ENCODE data around the gene MCEE.
"Not testable (repeated sequence)": the region's sequence is repeated elsewhere in the genome, so short reads cannot be mapped to it uniquely, and the experiment has no call there.

The MCEE gene

DNA sequence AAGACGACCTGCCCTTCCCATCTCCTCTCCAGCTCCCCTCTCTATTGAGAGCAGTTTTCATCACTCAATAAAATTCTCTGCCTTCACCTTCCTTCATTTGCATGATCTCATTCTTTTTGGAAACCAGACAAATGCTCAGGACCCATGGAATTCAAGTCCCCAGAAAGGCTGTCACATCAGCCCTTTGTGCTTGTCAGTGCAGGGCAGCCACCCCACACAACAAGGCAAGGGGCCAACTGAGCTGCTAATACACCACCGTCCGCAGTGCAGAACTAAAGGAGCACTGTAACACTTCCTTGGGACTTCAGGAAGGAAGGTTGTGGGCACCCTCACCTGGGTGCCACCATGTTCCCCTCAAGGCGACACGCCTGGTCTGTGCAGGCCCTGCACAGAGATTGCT, 26.2 kb downstream of the MCEE start:
- DNase-seq (ENCODE audit: low read depth, low spot score): no peak
- TF ChIP-seq, protein P1, sequence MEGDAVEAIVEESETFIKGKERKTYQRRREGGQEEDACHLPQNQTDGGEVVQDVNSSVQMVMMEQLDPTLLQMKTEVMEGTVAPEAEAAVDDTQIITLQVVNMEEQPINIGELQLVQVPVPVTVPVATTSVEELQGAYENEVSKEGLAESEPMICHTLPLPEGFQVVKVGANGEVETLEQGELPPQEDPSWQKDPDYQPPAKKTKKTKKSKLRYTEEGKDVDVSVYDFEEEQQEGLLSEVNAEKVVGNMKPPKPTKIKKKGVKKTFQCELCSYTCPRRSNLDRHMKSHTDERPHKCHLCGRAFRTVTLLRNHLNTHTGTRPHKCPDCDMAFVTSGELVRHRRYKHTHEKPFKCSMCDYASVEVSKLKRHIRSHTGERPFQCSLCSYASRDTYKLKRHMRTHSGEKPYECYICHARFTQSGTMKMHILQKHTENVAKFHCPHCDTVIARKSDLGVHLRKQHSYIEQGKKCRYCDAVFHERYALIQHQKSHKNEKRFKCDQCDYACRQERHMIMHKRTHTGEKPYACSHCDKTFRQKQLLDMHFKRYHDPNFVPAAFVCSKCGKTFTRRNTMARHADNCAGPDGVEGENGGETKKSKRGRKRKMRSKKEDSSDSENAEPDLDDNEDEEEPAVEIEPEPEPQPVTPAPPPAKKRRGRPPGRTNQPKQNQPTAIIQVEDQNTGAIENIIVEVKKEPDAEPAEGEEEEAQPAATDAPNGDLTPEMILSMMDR (IDR thresholded peaks at IDR 0.05; ENCODE audit: insufficient read depth, low read length, missing control alignments): no peak
- ChIA-PET POLR2A (no interaction called here), CTCF (interaction anchor here (1.1 to 4.4 kb wide), 4 partner anchors 11 to 88 kb away, joined by 3 to 30 read pairs (median 4); no protein-coding TSS in a partner anchor)
- H3K4me3 ChIP-seq (ENCODE audit: low read depth, low read length): no peak overlapping the region

DNA sequence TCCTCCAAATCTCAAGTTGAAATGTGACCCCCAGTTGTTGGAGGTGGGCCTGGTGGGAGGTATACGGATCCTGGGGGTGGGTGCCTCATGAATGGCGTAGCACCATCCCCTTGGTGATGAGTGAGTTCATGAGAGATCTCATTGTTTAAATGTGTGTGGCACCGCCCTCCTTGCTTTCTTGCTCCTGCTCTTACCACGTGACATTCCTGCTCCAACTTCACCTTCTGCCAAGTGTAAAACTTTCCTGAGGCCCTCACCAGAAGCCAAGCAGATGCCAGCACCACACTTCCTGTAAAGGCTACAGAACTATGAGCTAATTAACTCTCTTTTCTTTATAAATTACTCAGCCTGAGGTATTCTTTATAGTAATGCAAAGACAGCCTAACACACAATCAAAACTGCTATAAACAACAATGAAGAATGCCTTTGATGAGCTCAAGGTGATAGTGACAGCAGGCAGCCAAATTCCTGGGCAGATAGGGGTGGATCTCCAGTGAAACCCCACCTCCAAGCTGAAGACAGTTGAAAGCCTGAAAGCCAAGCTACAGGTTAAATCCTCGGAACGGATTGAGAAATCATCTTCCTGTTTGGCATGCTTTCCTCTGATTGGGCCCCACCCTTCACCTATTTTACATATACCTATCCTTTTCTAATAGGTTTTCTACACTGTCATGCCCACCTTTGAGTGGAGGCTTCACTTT, 26.9 kb downstream of the MCEE start:
- CTCF ChIA-PET: interaction anchor here (0.9 to 4.4 kb wide), 6 partner anchors 7 to 88 kb away, joined by 3 to 32 read pairs (median 4); no protein-coding TSS in a partner anchor
- POLR2A ChIA-PET: no interaction called here
- H3K4me3 ChIP-seq (ENCODE audit: low read depth, low read length): no peak overlapping the region
- TF ChIP-seq, protein P1 (IDR thresholded peaks at IDR 0.05; ENCODE audit: insufficient read depth, low read length, missing control alignments): no peak
- DNase-seq (ENCODE audit: low read depth, low spot score): no peak

DNA sequence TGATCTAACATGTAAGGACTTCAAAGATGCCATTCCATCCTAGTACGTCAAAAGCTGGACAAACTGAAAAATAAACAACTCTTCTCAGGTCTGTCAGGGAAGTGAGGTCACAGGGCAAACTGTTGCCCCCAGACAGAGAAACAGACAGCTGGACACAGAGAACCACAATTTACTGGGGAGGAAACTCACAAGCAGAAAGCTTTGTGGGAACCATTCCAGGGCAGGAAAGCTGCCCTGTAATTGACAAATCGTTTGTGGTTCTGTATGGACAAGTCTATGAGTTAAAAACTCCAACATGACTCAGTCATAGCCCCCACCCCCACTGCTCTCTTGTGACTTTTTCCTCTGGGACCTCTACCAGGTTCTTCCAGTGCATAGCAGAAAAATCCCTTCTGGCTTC, 28.4 kb downstream of the MCEE start:
- TF ChIP-seq, protein P1 (IDR thresholded peaks at IDR 0.05; ENCODE audit: insufficient read depth, low read length, missing control alignments): no peak
- DNase-seq (ENCODE audit: low read depth, low spot score): peak; percentile 61
- CTCF ChIA-PET: interaction anchor here (0.6 to 4.7 kb wide), 14 partner anchors 9 to 409 kb away, joined by 3 to 48 read pairs (median 12); partner anchors contain the start of genes MCEE and NAGK
- H3K4me3 ChIP-seq (ENCODE audit: low read depth, low read length): no peak overlapping the region
- POLR2A ChIA-PET: interaction anchor here (2.0 kb wide), 1 partner anchor 33 kb away, joined by 8 read pairs; the partner anchor contains the start of gene NAGK

DNA sequence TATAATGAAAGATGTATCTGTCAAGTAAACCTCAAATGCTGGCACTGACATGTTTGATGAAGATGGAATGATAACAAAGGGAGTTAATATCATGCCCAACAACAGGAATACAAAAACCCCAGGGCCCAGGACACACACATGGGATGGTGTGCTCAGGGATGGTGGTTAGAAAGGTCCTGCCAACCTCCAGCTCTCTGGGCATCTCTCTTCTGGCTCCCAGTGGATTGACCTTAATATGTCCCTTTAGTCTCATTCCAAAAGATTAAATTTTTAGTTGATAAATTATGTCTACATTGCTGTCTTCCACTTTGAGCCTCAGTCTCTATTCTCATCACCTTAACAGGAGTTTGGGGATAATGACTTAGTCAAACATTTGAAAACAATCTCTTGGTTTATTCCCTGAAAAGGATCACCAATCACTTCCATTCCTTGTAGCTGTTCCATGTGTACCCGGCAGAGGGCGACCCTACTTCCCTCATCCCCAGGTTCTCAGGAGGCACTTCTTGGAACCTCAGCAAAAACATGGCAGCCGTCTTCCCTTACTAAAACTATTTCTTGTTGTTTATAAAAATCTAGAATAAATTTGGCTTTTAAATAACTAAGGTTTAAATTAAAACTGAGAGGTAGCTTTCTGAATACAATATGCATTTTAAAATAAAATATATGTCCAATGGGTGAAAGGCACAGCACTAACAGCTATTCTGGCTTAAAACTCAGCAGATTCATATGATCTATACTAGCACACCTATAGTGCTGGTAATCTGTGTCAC, 29.6 kb downstream of the MCEE start:
- no peak overlapping the region for H3K4me3 ChIP-seq (ENCODE audit: low read depth, low read length)
- CTCF ChIA-PET: interaction anchor here (0.7 to 4.7 kb wide), 29 partner anchors 9 to 1374 kb away, joined by 3 to 48 read pairs (median 6); partner anchors contain the start of genes MCEE and NAGK
- POLR2A ChIA-PET: interaction anchor here (0.9 to 2.0 kb wide), 2 partner anchors 29 to 32 kb away, joined by 3 to 8 read pairs; partner anchors contain the start of genes MCEE and NAGK
- TF ChIP-seq, protein P1 (IDR thresholded peaks at IDR 0.05; ENCODE audit: insufficient read depth, low read length, missing control alignments): peak; percentile 77
- DNase-seq (ENCODE audit: low read depth, low spot score): no peak

DNA sequence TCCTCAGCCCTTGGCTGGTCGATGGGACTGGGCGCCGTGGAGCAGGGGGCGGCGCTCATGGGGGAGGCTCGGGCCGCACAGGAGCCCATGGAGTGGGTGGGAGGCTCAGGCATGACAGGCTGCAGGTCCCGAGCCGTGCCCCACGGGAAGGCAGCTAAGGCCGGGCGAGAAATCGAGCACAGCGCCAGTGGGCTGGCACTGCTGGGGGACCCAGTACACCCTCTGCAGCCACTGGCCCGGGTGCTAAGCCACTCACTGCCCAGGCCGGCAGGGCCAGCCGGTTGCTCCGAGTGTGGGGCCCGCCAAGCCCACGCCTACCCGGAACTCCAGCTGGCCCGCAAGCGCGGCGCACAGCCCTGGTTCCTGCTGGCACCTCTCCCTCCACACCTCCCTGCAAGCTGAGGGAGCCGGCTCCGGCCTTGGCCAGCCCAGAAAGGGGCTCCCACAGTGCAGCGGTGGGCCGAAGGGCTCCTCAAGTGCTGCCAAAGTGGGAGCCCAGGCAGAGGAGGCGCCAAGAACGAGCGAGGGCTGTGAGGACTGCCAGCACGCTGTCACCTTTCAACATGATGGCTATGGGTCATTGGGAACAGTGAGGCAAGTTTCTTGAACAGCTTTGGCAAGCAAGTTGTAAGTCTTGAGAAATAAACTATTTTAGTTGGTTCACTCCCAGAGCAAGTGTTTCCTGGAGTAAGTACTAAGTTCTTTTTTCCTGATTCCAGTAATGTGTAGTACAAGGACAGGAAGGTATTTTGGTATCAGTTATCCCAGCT, 37.4 kb downstream of the MCEE start:
- H3K4me3 ChIP-seq (ENCODE audit: low read depth, low read length); DNase-seq (ENCODE audit: low read depth, low spot score): not testable (repeated sequence)
- CTCF ChIA-PET: interaction anchor here (1.6 to 2.1 kb wide), 2 partner anchors 7 to 10 kb away, joined by 4 to 20 read pairs; no protein-coding TSS in a partner anchor
- POLR2A ChIA-PET: interaction anchor here (0.7 to 0.8 kb wide), 2 partner anchors 15 to 37 kb away, joined by 3 read pairs; partner anchors contain the start of gene MCEE

DNA sequence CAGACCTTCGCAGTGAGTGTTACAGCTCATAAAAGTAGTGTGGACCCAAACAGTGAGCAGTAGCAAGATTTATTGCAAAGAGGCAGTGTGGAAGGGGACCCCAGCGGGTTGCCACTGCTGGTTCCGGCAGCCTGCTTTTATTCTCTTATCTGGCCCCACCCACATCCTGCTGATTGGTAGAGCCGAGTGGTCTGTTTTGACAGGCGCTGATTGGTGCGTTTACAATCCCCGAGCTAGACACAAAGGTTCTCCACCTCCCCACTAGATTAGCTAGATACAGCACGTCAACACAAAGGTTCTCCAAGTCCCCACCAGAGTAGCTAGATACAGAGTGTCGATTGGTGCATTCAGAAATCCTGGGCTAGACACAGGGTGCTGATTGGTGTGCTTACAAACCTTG, 38.2 kb downstream of the MCEE start:
- POLR2A ChIA-PET: interaction anchor here (0.8 kb wide), 1 partner anchor 38 kb away, joined by 3 read pairs; the partner anchor contains the start of gene MCEE
- not testable (repeated sequence) for DNase-seq (ENCODE audit: low read depth, low spot score); H3K4me3 ChIP-seq (ENCODE audit: low read depth, low read length)
- CTCF ChIA-PET: interaction anchor here (1.6 to 2.1 kb wide), 2 partner anchors 8 to 11 kb away, joined by 4 to 20 read pairs; no protein-coding TSS in a partner anchor

DNA sequence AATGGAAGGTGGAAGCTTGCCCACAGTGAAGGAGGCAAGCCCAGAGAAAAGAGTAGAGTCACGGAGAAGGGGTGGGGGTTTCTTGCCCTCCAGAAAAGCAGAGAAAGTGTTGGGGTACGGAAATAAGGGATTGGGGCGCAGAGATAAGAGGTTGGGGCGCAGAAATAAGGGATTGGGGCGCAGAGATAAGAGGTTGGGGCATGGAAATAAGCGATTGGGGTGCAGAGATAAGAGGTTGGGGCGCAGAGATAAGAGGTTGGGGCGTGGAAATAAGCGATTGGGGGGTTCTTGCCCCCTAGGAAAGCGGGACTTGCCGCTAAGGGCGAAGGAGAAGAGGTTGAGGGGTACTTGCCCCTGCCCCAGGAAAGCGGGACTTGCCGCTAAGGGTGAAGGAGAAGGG, 40.6 kb downstream of the MCEE start:
- POLR2A ChIA-PET; CTCF ChIA-PET; DNase-seq (ENCODE audit: low read depth, low spot score); H3K4me3 ChIP-seq (ENCODE audit: low read depth, low read length): not testable (repeated sequence)

DNA sequence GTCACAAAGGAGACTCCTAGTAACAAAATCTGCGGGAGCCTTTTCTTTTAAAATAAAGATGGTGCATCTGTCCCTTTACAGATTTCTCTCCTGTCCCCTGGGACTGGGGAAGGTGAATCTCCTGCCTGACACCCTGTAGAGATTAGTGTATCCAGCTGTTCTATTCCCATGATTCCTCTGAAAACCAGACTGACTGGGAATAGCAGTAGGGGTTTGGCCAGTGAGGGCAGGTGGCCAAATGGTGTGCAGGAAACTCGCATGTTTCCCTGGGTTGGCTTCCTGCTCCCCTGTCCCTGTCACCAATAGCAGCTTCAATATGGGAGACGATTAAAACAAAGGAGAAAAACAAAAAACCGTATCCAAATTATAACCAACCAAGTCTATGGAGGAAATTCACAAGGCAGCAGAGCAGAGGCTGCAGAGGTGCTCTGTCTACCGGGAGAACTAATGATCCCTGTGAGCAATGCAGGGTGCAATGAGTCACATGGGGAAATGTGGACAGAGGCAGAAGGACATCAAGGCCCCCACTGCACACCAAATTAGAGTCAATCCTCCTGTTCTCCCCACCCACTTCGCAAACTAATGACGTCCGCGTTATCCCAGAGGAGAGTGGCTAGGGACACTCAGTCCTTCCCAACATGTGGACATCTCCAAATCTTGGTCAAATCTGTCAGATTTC, 44.6 kb downstream of the MCEE start:
- POLR2A ChIA-PET; DNase-seq (ENCODE audit: low read depth, low spot score); H3K4me3 ChIP-seq (ENCODE audit: low read depth, low read length); CTCF ChIA-PET: not testable (repeated sequence)

DNA sequence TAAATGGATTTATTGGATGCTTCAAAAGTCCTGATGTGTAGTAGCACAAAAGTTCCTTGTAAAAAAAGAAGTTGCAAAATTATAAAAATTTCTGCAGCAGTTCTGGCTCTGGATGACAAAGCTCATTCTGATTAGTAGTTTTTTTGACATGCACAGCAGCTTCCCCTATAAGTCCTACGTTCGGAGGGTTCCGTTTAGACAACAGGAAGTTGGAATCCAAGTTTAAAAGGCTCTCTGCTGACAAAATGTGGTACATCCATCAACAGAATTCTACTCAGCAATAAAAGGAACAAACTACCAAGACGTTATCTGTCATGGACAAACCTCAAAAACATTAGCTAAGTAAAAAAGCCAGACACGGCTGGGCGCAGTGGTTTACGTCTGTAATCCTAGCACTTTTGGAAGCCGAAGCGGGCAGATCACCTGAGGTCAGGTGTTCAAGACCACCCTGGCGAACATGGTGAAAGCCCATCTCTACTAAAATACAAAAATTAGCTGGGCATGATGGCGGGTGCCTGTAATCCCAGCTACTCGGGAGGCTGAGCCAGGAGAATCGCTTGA, 46.2 kb downstream of the MCEE start:
- not testable (repeated sequence) for H3K4me3 ChIP-seq (ENCODE audit: low read depth, low read length)

DNA sequence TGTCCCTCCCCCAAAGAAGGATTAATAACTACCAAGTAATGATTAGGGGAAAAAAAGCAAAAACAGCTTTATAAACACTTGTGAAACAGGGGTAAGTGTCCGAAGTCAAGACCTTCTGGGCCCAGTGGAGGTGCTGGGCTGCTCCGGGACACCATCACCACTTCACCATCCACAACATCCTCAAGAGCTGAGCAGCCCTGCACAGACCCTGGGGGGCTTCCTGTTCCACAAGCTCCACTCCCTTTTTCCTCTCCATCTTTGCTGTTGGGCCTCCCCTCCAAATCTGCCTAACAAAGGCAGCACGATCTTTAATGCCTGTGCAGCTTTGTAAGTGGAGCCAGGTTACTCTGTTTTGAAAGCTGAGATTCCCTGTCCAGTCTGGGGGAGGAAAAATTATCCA, 46.7 kb downstream of the MCEE start:
- POLR2A ChIA-PET; DNase-seq (ENCODE audit: low read depth, low spot score); H3K4me3 ChIP-seq (ENCODE audit: low read depth, low read length): not testable (repeated sequence)
- CTCF ChIA-PET: interaction anchor here (0.9 to 2.1 kb wide), 2 partner anchors 12 to 17 kb away, joined by 3 to 7 read pairs; no protein-coding TSS in a partner anchor

More for the DNA sequence above, 46.2 kb downstream of the MCEE start:
- DNase-seq (ENCODE audit: low read depth, low spot score); POLR2A ChIA-PET: not testable (repeated sequence)
- CTCF ChIA-PET: interaction anchor here (0.9 to 2.1 kb wide), 2 partner anchors 13 to 16 kb away, joined by 3 to 7 read pairs; no protein-coding TSS in a partner anchor

All from AG04449 (cell line).